CD14-positive monocyte (primary cell): ENCODE data around the gene KLF6. TPM values are rescaled to one million over a fixed set of nuclear protein-coding genes. Genes with fewer than 3 reads are reported as not detected.

Experiments used
- DNase-seq, 3 donors: peaks; one replicate each; pipeline ENCODE4 v3.0.0-alpha.2; 2011 to 2022
- H2AFZ ChIP-seq: 2 replicates; pipeline ENCODE4 v1.6.0; 2012; ENCODE audit warnings: mild to moderate bottlenecking, low read depth, low read length, inconsistent platforms; ENCODE audit not compliant: insufficient read depth, poor library complexity, severe bottlenecking
- H3K27ac ChIP-seq, 2 donors: 1 replicate in 1 of 2; 2 replicates in 1 of 2; pipeline ENCODE4 v1.5.1; 2012 to 2013; ENCODE audit warnings: low read length in 2 of 2, control low read depth in 1 of 2, inconsistent platforms in 1 of 2, low read depth in 1 of 2, mild to moderate bottlenecking in 1 of 2
- H3K27me3 ChIP-seq, 2 donors: one replicate each; pipeline versions ENCODE4 v1.6.0 to v1.6.1; 2011 to 2013; ENCODE audit warnings: low read length in 2 of 2; ENCODE audit not compliant: control insufficient read depth in 2 of 2, insufficient read depth in 2 of 2
- H3K36me3 ChIP-seq, 2 donors: replicated peaks in 1 of 2; 1 replicate in 1 of 2; 2 replicates in 1 of 2; pipeline versions ENCODE4 v1.5.1 to v1.6.1; 2012 to 2013; ENCODE audit warnings: low read length in 2 of 2, control low read depth in 1 of 2, inconsistent platforms in 1 of 2, mild to moderate bottlenecking in 1 of 2; ENCODE audit not compliant: insufficient read depth in 2 of 2, control insufficient read depth in 1 of 2
- H3K4me1 ChIP-seq, 2 donors: 1 replicate in 1 of 2; 2 replicates in 1 of 2; pipeline versions ENCODE4 v1.5.1 to v1.6.1; 2012 to 2013; ENCODE audit warnings: low read length in 2 of 2, control low read depth in 1 of 2, inconsistent platforms in 1 of 2, mild to moderate bottlenecking in 1 of 2, moderate library complexity in 1 of 2; ENCODE audit not compliant: insufficient read depth in 2 of 2, control insufficient read depth in 1 of 2
- H3K4me2 ChIP-seq: replicated peaks from 2 replicates; pipeline ENCODE3; 2012; ENCODE audit warnings: low read length, moderate library complexity, mild to moderate bottlenecking; ENCODE audit not compliant: poor library complexity, severe bottlenecking; ENCODE audit errors: extremely low read depth
- H3K4me3 ChIP-seq, 3 experiments: fragments of 200-600 bp in 1 of 3; sonication (generic) in 1 of 3; replicated peaks in 1 of 3; 1 replicate in 2 of 3; 2 replicates in 1 of 3; pipeline ENCODE4 v1.5.1; 2011 to 2013; ENCODE audit warnings: low read length in 3 of 3, mild to moderate bottlenecking in 3 of 3, control low read depth in 2 of 3, low read depth in 2 of 3, inconsistent platforms in 1 of 3, moderate library complexity in 1 of 3
- H3K79me2 ChIP-seq: 2 replicates; pipeline ENCODE4 v1.6.0; 2012; ENCODE audit warnings: mild to moderate bottlenecking, control low read depth, inconsistent platforms, low read length, moderate library complexity; ENCODE audit not compliant: insufficient read depth
- H3K9ac ChIP-seq: 2 replicates; pipeline ENCODE4 v1.6.0; 2017; ENCODE audit warnings: low read length, mild to moderate bottlenecking; ENCODE audit not compliant: insufficient read depth, poor library complexity, severe bottlenecking
- H3K9me3 ChIP-seq, 2 donors: replicated peaks in 1 of 2; 1 replicate in 1 of 2; 2 replicates in 1 of 2; pipeline versions ENCODE4 v1.5.1 to v1.6.1; 2012 to 2013; ENCODE audit warnings: low read length in 2 of 2, control low read depth in 1 of 2; ENCODE audit not compliant: control insufficient read depth in 1 of 2, insufficient read depth in 1 of 2
- H4K20me1 ChIP-seq: 2 replicates; pipeline ENCODE4 v1.6.0; 2012; ENCODE audit warnings: mild to moderate bottlenecking, low read length, control low read depth, moderate library complexity; ENCODE audit not compliant: insufficient read depth
- H3K27ac Mint-ChIP-seq, 7 donors: one replicate each; pipeline ENCODE4 v1.8.0; 2020; ENCODE audit warnings: mild to moderate bottlenecking in 7 of 7, mixed read lengths in 7 of 7, moderate library complexity in 6 of 7, inconsistent platforms in 2 of 7
- H3K27me3 Mint-ChIP-seq, 3 donors: one replicate each; pipeline ENCODE4 v1.8.0; 2021 to 2022; ENCODE audit warnings: low read depth in 3 of 3, mild to moderate bottlenecking in 3 of 3, mixed read lengths in 3 of 3, moderate library complexity in 3 of 3, inconsistent platforms in 1 of 3
- H3K36me3 Mint-ChIP-seq, 2 donors: one replicate each; pipeline ENCODE4 v1.8.0; 2020; ENCODE audit warnings: mixed read lengths in 2 of 2, inconsistent platforms in 1 of 2, mild to moderate bottlenecking in 1 of 2
- H3K4me1 Mint-ChIP-seq: one replicate; pipeline ENCODE4 v1.8.0; 2020; ENCODE audit warnings: mild to moderate bottlenecking, mixed read lengths
- H3K4me3 Mint-ChIP-seq, 2 donors: one replicate each; pipeline ENCODE4 v1.8.0; 2020; ENCODE audit warnings: mild to moderate bottlenecking in 2 of 2, mixed read lengths in 2 of 2, moderate library complexity in 1 of 2
- H3K9me3 Mint-ChIP-seq, 7 donors: one replicate each; pipeline ENCODE4 v1.8.0; 2020 to 2022; ENCODE audit warnings: mixed read lengths in 7 of 7, mild to moderate bottlenecking in 6 of 7, moderate library complexity in 6 of 7, inconsistent platforms in 2 of 7
- CTCF ChIP-seq: fragments of 200-600 bp; IDR thresholded peaks from one replicate; pipeline ENCODE4 v1.8.0; 2022; ENCODE audit warnings: antibody characterized with exemption, mild to moderate bottlenecking
- WGBS: methylation state at CpG from one replicate; pipeline ENCODE4 v1.1.5; 2013; ENCODE audit warnings: missing lambda C conversion rate; ENCODE audit not compliant: insufficient coverage; 5-methylcytosine and 5-hydroxymethylcytosine counted together
- intact Hi-C, 2 donors: fragments of 100-400 bp; cut with micrococcal nuclease; formaldehyde crosslinking; loops; one replicate each; pipeline versions ENCODE4 v1.15.0 to v1.15.1; 2023
- polyA plus RNA-seq, 3 donors: library from polyadenylated mRNA; depleted of rRNA in 1 of 3; unstranded in 2 of 3; stranded (reverse) in 1 of 3; fragments of 300-500 nt in 2 of 3; fragments of >200 nt in 1 of 3; fragmentation: Illumina TruSeq in 2 of 3; gene quantifications; 1 replicate in 2 of 3; 2 replicates in 1 of 3; pipeline ENCODE4 v1.2.3, GENCODE V29; 2012 to 2021

KLF6 gene
- polyA plus RNA-seq, 3 donors = 436 to 510 (median 499) TPM

GRCh38 chr10:3770611-3771110 is 14.3 kb downstream of the KLF6 start:
- Histone ChIP-seq H3K27ac (peak overlapping the region; percentile 46 to 85), H3K27me3 (no peaks in the 10 kb centered on the region), H3K9me3 (no peaks in the 10 kb centered on the region), H3K9ac (no peak overlapping the region), H3K79me2 (no peaks in the 10 kb centered on the region), H3K4me1 (peaks cover 57 to 59% of the 10 kb centered on the region in 2 donors), H3K36me3 (peaks cover 9 to 20% of the 10 kb centered on the region in 2 donors), H3K4me3 (no peak overlapping the region), H3K4me2 (no peak overlapping the region), H2AFZ (no peak overlapping the region), H4K20me1 (peaks cover 12% of the 10 kb centered on the region)
- no peak for DNase-seq
- intact Hi-C loops = no loop called here
- H3K27me3 Mint-ChIP-seq = no peaks in the 10 kb centered on the region
- H3K4me3 Mint-ChIP-seq = no peak overlapping the region
- peaks cover 20 to 24% of the 10 kb centered on the region in 2 donors for H3K36me3 Mint-ChIP-seq
- no peak for TF ChIP-seq CTCF
- no CpG with 5 or more reads among the region's 8 CpGs for WGBS
- H3K27ac Mint-ChIP-seq = peak overlapping the region; percentile 76 to 97 (median 93)
- H3K9me3 Mint-ChIP-seq = no peaks in the 10 kb centered on the region
- peaks cover 55% of the 10 kb centered on the region for H3K4me1 Mint-ChIP-seq

DNA sequence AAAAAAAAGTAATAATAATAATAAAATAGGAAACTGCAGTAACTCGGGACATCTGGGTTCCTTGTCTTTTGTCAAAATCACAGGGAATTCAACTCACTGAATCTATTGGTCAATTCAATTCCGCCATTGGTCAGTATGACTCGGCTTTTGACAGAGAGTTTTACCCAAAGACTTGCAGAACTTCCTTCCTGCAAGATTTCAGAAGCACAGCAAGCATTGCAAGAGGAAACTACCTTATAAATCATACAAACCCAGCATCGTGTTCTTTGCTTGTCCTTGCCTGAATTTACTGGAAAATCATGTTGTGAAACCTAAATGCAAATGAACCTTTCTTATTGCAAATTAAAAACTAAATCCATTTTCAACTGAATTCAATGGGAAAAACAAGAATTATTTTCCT is 15.5 kb downstream of the KLF6 start:
- intact Hi-C loops = loop anchor here in 1 of 2 donors (5.0 kb wide), 1 partner anchor 563 kb away; no protein-coding TSS in a partner anchor
- Histone ChIP-seq H3K27me3 (no peaks in the 10 kb centered on the region), H3K4me1 (peaks cover 63 to 64% of the 10 kb centered on the region in 2 donors), H3K36me3 (peaks cover under 1 to 9% of the 10 kb centered on the region in 2 donors), H3K4me3 (peak overlapping the region in 1 of 3 experiments; percentile 49), H4K20me1 (peaks cover 1% of the 10 kb centered on the region), H2AFZ (no peak overlapping the region), H3K79me2 (no peaks in the 10 kb centered on the region), H3K27ac (peak overlapping the region; percentile 74 to 85), H3K4me2 (peak overlapping the region; percentile 46), H3K9ac (no peak overlapping the region), H3K9me3 (no peaks in the 10 kb centered on the region)
- H3K4me1 Mint-ChIP-seq = peaks cover 61% of the 10 kb centered on the region
- H3K4me3 Mint-ChIP-seq = peak overlapping the region in 1 of 2 donors; percentile 9
- no peak for TF ChIP-seq CTCF
- 0% methylated on average over 2 of the region's 4 CpGs for WGBS
- H3K9me3 Mint-ChIP-seq = no peaks in the 10 kb centered on the region
- H3K27me3 Mint-ChIP-seq = no peaks in the 10 kb centered on the region
- H3K27ac Mint-ChIP-seq = peak overlapping the region; percentile 85 to 97 (median 94)
- DNase-seq = peak; percentile 74 to 91 (median 89)
- H3K36me3 Mint-ChIP-seq = peaks cover 11 to 13% of the 10 kb centered on the region in 2 donors
